Effector memory CD4-positive, alpha-beta T cell (primary cell): Measurements from ENCODE around the gene TBC1D5.

ENCODE experiments used
- DNase-seq, 3 donors: peaks; one replicate each; pipeline ENCODE4 v3.0.0-alpha.2; 2020
- H3K27ac ChIP-seq: 2 replicates; pipeline ENCODE4 v1.7.0; 2013; ENCODE audit warnings: mild to moderate bottlenecking, low read length, moderate library complexity; ENCODE audit not compliant: insufficient read depth, poor library complexity, severe bottlenecking
- H3K27me3 ChIP-seq: replicated peaks from 2 replicates; pipeline ENCODE4 v1.7.0; 2013; ENCODE audit warnings: mild to moderate bottlenecking, low read length; ENCODE audit not compliant: insufficient read depth, control insufficient read depth, poor library complexity, severe bottlenecking
- H3K36me3 ChIP-seq: 2 replicates; pipeline ENCODE4 v1.7.0; 2013; ENCODE audit warnings: mild to moderate bottlenecking, low read length, moderate library complexity; ENCODE audit not compliant: control insufficient read depth, insufficient read depth
- H3K4me1 ChIP-seq: 2 replicates; pipeline ENCODE4 v1.7.0; 2013; ENCODE audit warnings: low read length, mild to moderate bottlenecking; ENCODE audit not compliant: control insufficient read depth, insufficient read depth, poor library complexity, severe bottlenecking
- H3K4me3 ChIP-seq: 2 replicates; pipeline ENCODE4 v1.7.0; 2013; ENCODE audit warnings: low read length, low read depth, mild to moderate bottlenecking; ENCODE audit not compliant: insufficient read depth, poor library complexity, severe bottlenecking
- H3K9me3 ChIP-seq: 2 replicates; pipeline ENCODE4 v1.7.0; 2013; ENCODE audit warnings: mild to moderate bottlenecking, low read length, moderate library complexity; ENCODE audit not compliant: control insufficient read depth

TBC1D5 gene

DNA sequence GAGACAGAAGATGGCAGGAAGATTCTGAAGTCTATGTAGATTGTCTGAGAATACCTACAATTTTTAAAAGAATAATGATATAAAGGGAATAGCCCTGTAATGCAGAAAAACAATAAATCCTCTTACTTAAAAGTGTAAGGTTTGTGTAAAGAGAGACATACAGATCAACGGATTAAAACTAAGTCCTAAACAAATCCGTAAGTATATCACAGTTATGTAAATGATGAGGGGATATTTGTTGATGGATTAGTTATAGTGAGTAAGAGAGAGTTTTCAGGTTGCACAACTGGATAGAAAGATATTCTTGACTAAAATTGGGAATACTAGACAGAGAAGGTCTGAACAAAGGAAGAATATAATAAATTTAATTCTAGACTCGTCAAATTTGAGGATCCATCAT lies 179.6 kb downstream of the TBC1D5 start:
- H3K4me3 ChIP-seq = no peak overlapping the region
- no peaks in the 10 kb centered on the region for H3K27me3 ChIP-seq
- no peaks in the 10 kb centered on the region for H3K36me3 ChIP-seq
- H3K4me1 ChIP-seq = no peaks in the 10 kb centered on the region
- no peak overlapping the region for H3K27ac ChIP-seq
- DNase-seq = no peak
- H3K9me3 ChIP-seq = no peaks in the 10 kb centered on the region

DNA sequence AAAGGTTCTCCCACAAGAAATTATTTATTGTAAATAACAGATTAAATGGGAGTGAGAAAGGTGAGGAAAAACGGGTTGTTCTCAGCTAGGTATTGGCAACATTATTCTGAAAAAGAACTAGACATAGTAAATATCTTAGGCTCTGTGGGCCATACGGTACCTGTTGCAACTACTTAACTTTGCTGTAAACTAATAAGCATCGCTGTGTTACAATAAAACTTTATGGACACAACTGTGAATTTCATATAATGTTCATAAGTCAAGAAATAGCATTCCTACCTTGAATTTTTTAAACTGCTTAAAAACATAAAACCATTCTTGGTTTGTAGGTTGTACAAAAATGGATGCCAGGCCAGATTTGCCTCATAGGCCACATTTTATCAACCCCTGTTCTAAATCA lies 183.9 kb downstream of the TBC1D5 start:
- no peaks in the 10 kb centered on the region for H3K27me3 ChIP-seq
- H3K9me3 ChIP-seq = no peaks in the 10 kb centered on the region
- no peak overlapping the region for H3K4me3 ChIP-seq
- H3K4me1 ChIP-seq = no peaks in the 10 kb centered on the region
- H3K27ac ChIP-seq = no peak overlapping the region
- no peaks in the 10 kb centered on the region for H3K36me3 ChIP-seq
- no peak for DNase-seq

DNA sequence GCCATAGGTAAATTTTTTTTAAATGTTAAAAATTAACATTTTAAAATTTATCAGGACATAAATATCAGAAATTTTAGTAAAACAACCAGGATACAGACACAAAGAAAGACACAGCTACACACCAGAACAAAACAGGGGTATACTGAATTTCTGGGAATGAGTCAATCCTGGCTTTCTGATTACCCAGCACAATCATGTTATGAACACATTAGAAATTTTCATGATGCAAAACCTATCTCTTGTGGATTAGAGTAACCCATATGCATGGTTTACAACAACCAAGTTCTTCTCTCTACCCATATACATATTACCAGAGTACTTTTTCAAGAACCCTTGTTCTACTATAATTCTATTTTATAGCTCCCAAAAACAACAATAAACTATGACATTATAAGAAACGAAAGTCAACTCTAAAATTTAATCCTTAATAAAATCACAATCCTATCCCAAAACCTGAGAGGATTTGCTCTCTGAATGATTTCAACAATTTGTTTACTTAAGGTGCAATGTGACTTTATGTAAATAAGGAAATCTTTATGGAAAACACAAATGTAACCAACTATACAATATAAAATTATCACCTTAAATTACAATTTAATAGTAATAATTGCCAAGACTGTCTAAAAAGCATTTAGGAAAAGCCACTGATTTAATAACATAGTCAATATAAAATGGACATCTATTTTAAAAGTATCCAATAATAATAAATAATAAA lies 184.5 kb downstream of the TBC1D5 start:
- H3K9me3 ChIP-seq = no peaks in the 10 kb centered on the region
- no peak for DNase-seq
- no peak overlapping the region for H3K4me3 ChIP-seq
- no peak overlapping the region for H3K27ac ChIP-seq
- H3K36me3 ChIP-seq = no peaks in the 10 kb centered on the region
- no peaks in the 10 kb centered on the region for H3K27me3 ChIP-seq
- no peaks in the 10 kb centered on the region for H3K4me1 ChIP-seq

DNA sequence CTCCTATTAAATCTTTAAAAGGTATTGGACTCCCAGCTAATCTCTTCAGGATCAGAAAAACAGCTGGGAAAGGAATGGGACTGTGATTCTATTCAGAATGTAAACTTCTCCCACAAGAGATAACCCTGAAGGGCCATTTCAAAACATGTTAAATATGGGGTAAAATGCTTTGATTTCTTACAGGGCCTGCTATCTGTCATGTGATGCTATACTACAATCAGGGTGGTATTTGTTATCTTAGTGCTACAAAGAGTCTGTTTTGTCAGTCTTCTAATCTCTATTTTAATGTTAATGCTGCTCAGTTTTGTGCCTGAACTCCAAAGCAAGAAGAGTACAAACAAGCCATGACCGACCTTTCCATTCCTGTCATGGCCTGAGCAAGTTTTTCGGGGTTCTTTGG lies 186.9 kb downstream of the TBC1D5 start:
- no peaks in the 10 kb centered on the region for H3K36me3 ChIP-seq
- DNase-seq = no peak
- no peak overlapping the region for H3K4me3 ChIP-seq
- H3K9me3 ChIP-seq = no peaks in the 10 kb centered on the region
- H3K27me3 ChIP-seq = no peaks in the 10 kb centered on the region
- H3K4me1 ChIP-seq = no peaks in the 10 kb centered on the region
- no peak overlapping the region for H3K27ac ChIP-seq

DNA sequence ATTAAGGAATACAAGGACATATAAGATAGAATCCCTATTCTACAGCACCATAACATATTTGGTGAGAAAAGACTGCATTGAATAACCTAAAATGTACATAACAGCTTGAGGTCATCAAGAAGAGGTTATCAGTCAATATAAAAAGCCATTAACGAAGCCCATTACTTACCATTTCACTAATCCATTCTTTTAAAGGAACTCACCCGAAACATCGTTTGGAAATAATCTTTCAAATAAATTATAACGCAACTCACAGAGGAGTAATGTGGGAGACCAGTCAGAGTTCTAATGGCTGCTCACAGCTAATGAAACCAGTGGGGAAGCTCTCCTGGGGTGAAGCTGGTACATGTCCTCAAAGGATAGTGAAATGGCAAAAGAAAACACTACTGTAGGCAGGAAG lies 188.4 kb downstream of the TBC1D5 start:
- H3K9me3 ChIP-seq = no peaks in the 10 kb centered on the region
- H3K27ac ChIP-seq = no peak overlapping the region
- no peaks in the 10 kb centered on the region for H3K36me3 ChIP-seq
- DNase-seq = no peak
- no peaks in the 10 kb centered on the region for H3K27me3 ChIP-seq
- H3K4me1 ChIP-seq = no peaks in the 10 kb centered on the region
- no peak overlapping the region for H3K4me3 ChIP-seq

DNA sequence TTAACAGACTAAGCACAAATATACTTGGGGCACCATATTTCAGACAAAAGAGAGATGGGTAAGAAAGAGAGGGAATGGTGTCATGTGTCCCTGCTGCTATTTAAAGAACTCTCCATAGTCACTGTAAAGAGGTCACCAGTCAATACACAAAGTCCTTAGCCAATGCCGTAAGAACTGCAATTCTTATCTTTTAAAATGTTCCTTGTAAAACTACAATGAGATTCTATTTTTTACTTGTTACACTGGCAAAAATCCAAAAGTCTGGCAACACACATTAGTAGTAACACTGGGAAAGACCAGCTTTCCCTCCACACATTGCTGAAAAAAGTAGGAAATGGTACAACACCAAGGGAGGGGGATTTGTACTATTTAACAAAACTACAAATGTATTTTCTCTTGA lies 189.4 kb downstream of the TBC1D5 start:
- no peaks in the 10 kb centered on the region for H3K9me3 ChIP-seq
- H3K4me1 ChIP-seq = no peaks in the 10 kb centered on the region
- no peaks in the 10 kb centered on the region for H3K27me3 ChIP-seq
- no peak for DNase-seq
- no peak overlapping the region for H3K4me3 ChIP-seq
- no peak overlapping the region for H3K27ac ChIP-seq
- no peaks in the 10 kb centered on the region for H3K36me3 ChIP-seq

DNA sequence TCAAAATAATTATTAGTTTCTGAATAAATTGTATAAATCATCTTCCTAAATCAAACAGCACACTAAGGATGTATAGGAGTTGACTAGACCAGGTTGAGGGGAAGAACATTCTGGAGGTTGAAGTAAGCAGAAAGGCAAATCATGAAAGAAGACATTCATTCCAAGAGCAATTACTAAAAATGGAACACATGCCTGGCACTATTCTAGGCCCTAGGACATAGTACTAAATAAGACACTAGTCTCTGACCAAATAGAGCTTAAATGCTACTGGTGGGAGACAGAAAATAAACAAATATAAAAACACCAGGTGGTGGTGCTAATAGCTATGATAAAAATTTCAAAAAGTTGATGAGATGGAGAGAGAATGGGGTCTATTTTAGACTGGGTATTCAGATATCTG lies 190.1 kb downstream of the TBC1D5 start:
- H3K36me3 ChIP-seq = no peaks in the 10 kb centered on the region
- H3K27ac ChIP-seq = no peak overlapping the region
- H3K4me1 ChIP-seq = no peaks in the 10 kb centered on the region
- no peaks in the 10 kb centered on the region for H3K9me3 ChIP-seq
- no peaks in the 10 kb centered on the region for H3K27me3 ChIP-seq
- no peak overlapping the region for H3K4me3 ChIP-seq
- DNase-seq = no peak

DNA sequence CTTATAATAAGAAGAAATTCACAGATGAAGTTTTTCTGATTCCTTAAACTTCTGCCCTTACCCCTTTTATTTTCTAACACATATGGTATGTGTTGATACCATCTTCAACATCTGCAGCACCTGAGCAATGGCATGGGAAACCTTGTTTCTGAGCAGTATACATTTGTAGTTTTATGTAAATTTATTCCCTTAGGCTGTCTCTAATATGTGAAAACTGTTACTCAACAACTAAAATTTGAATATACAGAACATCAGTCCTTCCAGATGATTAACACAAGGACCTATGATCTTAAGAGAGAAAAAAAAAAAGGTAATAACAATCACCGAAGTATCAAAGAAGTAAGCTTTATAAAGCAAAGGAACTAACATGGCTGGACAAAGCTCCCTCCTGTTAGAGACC lies 190.5 kb downstream of the TBC1D5 start:
- Histone ChIP-seq H3K9me3 (no peaks in the 10 kb centered on the region), H3K4me3 (no peak overlapping the region), H3K36me3 (no peaks in the 10 kb centered on the region), H3K4me1 (no peaks in the 10 kb centered on the region), H3K27ac (no peak overlapping the region), H3K27me3 (no peaks in the 10 kb centered on the region)
- DNase-seq = no peak

DNA sequence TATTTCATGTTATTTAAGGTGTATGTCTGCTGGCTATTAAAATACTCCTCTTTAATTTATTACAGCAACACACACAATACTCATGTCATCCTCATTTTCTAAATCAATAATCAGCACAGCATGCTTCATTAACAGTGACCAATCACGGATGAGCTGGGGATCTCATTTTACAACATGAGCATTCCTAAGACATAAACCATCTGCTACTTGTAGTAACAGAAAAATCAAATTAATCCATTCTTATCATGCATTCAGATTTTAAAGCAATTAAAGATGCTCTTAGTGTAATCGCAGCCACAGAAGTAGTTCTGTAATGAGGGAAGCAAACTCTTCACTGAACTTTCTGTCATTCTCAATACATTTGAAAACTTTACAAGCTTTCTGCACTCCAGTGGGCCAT lies 191.1 kb downstream of the TBC1D5 start:
- DNase-seq = no peak
- no peaks in the 10 kb centered on the region for H3K36me3 ChIP-seq
- no peaks in the 10 kb centered on the region for H3K9me3 ChIP-seq
- H3K27ac ChIP-seq = no peak overlapping the region
- H3K4me1 ChIP-seq = no peaks in the 10 kb centered on the region
- H3K27me3 ChIP-seq = no peaks in the 10 kb centered on the region
- H3K4me3 ChIP-seq = no peak overlapping the region

DNA sequence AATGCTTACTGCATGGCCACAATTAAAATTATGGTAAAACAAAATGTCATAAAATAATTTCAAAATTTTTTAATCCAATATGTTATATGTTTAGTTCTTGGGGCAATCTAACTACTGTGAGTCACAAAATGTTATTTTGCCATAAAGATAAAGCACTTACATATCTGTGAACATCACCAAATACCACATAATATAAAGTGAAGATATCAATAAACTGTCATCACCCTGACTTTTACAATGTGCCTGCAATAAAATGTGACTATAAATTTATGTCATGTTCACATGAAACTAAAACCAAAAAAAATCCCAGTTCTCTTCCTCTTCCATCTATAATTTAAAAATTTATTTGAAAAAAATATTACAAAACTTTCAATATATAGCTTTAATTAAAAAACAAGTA lies 191.8 kb downstream of the TBC1D5 start:
- H3K36me3 ChIP-seq = no peaks in the 10 kb centered on the region
- H3K9me3 ChIP-seq = no peaks in the 10 kb centered on the region
- H3K27ac ChIP-seq = no peak overlapping the region
- no peak overlapping the region for H3K4me3 ChIP-seq
- H3K4me1 ChIP-seq = no peaks in the 10 kb centered on the region
- no peak for DNase-seq
- no peaks in the 10 kb centered on the region for H3K27me3 ChIP-seq
